GM23338 (cell line): ENCODE results near the gene TRIP4. TPM values are rescaled to one million over a fixed set of nuclear protein-coding genes. Genes with fewer than 3 reads are reported as not detected.

Source experiments
- ATAC-seq: fragments of 200-7000 bp; cut with Tn5 transposase; 3 replicates; pipeline ENCODE4 v1.9.1; 2020
- DNase-seq: peaks from one replicate; pipeline ENCODE4 v3.0.0-alpha.2; 2015; ENCODE audit warnings: low spot score
- H2AFZ ChIP-seq: fragments of 200-600 bp; sonication (generic); 2 replicates; pipeline ENCODE4 v1.8.0; 2016; ENCODE audit warnings: antibody characterized with exemption, mild to moderate bottlenecking, moderate library complexity
- H3F3A ChIP-seq: fragments of 200-600 bp; sonication (generic); replicated peaks from 2 replicates; pipeline ENCODE4 v1.8.0; 2017; ENCODE audit warnings: antibody characterized with exemption, mixed run types, low read depth
- H3K27ac ChIP-seq: fragments of 200-600 bp; sonication (generic); 2 replicates; pipeline ENCODE4 v1.6.1; 2016; ENCODE audit warnings: low read depth
- H3K27me3 ChIP-seq: fragments of 200-600 bp; sonication (generic); 2 replicates; pipeline ENCODE4 v1.8.0; 2016; ENCODE audit warnings: mild to moderate bottlenecking, mixed run types, moderate library complexity; ENCODE audit not compliant: insufficient read depth
- H3K36me3 ChIP-seq: fragments of 200-600 bp; sonication (generic); 2 replicates; pipeline ENCODE4 v1.8.0; 2016; ENCODE audit warnings: mild to moderate bottlenecking; ENCODE audit not compliant: insufficient read depth
- H3K4me1 ChIP-seq: fragments of 200-600 bp; sonication (generic); 2 replicates; pipeline ENCODE4 v1.8.0; 2016; ENCODE audit warnings: mild to moderate bottlenecking, moderate library complexity; ENCODE audit not compliant: insufficient read depth
- H3K4me2 ChIP-seq: fragments of 200-600 bp; sonication (generic); 2 replicates; pipeline ENCODE4 v1.7.1; 2017; ENCODE audit warnings: mixed run types
- H3K4me3 ChIP-seq: fragments of 200-600 bp; sonication (generic); 2 replicates; pipeline ENCODE4 v1.6.1; 2016; ENCODE audit warnings: mixed run types
- H3K79me2 ChIP-seq: fragments of 200-600 bp; sonication (generic); replicated peaks from 2 replicates; pipeline ENCODE4 v1.8.0; 2017; ENCODE audit warnings: mild to moderate bottlenecking; ENCODE audit not compliant: insufficient read depth
- H3K9me2 ChIP-seq: fragments of 200-600 bp; sonication (generic); 2 replicates; pipeline ENCODE4 v1.8.0; 2017; ENCODE audit not compliant: insufficient read depth
- H4K20me1 ChIP-seq: fragments of 200-600 bp; sonication (generic); replicated peaks from 2 replicates; pipeline ENCODE4 v1.8.0; 2017; ENCODE audit warnings: mild to moderate bottlenecking; ENCODE audit not compliant: insufficient read depth
- H3K27ac Mint-ChIP-seq: 2 replicates; pipeline ENCODE4 v1.8.0; 2020; ENCODE audit warnings: inconsistent platforms, mild to moderate bottlenecking, moderate library complexity, mixed read lengths
- H3K27me3 Mint-ChIP-seq: 3 replicates; pipeline ENCODE4 v1.8.0; 2022; ENCODE audit warnings: low read depth, mild to moderate bottlenecking, moderate library complexity, mixed read lengths, inconsistent platforms; ENCODE audit not compliant: insufficient read depth, poor library complexity
- H3K36me3 Mint-ChIP-seq: 3 replicates; pipeline ENCODE4 v1.8.0; 2021; ENCODE audit warnings: low read depth, mild to moderate bottlenecking, inconsistent platforms, moderate library complexity, mixed read lengths
- H3K4me1 Mint-ChIP-seq: 3 replicates; pipeline ENCODE4 v1.8.0; 2020; ENCODE audit warnings: mild to moderate bottlenecking, inconsistent platforms, mixed read lengths
- H3K4me3 Mint-ChIP-seq: 3 replicates; pipeline ENCODE4 v1.8.0; 2021; ENCODE audit warnings: moderate library complexity, mild to moderate bottlenecking, inconsistent platforms, mixed read lengths
- H3K9me3 Mint-ChIP-seq: 3 replicates; pipeline ENCODE4 v1.8.0; 2020; ENCODE audit warnings: moderate library complexity, mild to moderate bottlenecking, inconsistent platforms, mixed read lengths
- CTCF ChIP-seq, 2 experiments: fragments of 200-600 bp in 1 of 2; sonication (generic) in 1 of 2; conservative IDR thresholded peaks; 2 replicates each; pipeline versions ENCODE4 v1.5.1 to v1.6.1; 2016 to 2017; ENCODE audit warnings: antibody characterized with exemption in 2 of 2, low read depth in 2 of 2, mild to moderate bottlenecking in 2 of 2, moderate library complexity in 1 of 2
- ETS1 ChIP-seq: IDR thresholded peaks from 2 replicates; pipeline ENCODE4 v1.6.1; 2016; ENCODE audit warnings: antibody characterized with exemption
- EZH2phosphoT487 ChIP-seq: fragments of 200-600 bp; sonication (generic); IDR thresholded peaks from one replicate; pipeline ENCODE4 v1.8.1; 2018; ENCODE audit warnings: antibody characterized with exemption; ENCODE audit not compliant: unreplicated experiment
- JUNB ChIP-seq: IDR thresholded peaks from one replicate; pipeline ENCODE4 v1.6.1; 2016; ENCODE audit warnings: antibody characterized with exemption; ENCODE audit not compliant: unreplicated experiment
- NANOG ChIP-seq: IDR thresholded peaks from 2 replicates; pipeline ENCODE4 v1.6.1; 2016; ENCODE audit warnings: antibody characterized with exemption, borderline replicate concordance
- POLR2AphosphoS5 ChIP-seq: IDR thresholded peaks from 2 replicates; pipeline ENCODE4 v1.6.1; 2016; ENCODE audit warnings: antibody characterized with exemption, low read depth
- ZNF462 ChIP-seq: fragments of 250-450 bp; sonication (Bioruptor Pico); IDR thresholded peaks from 2 replicates; pipeline ENCODE4 v1.5.0; 2020; ENCODE audit warnings: mild to moderate bottlenecking, moderate library complexity
- polyA plus RNA-seq: library from polyadenylated mRNA; unstranded; fragments of >200 nt; fragmentation: Nextera tagmentation; extraction: Ambion mirVana; gene quantifications from 2 replicates; pipeline ENCODE4 v1.2.1, GENCODE V29; 2016
- total RNA-seq: library from RNA; depleted of rRNA; stranded (reverse); fragments of >200 nt; shearing (Covaris generic); gene quantifications from 2 replicates; pipeline ENCODE4 v1.2.3, GENCODE V29; 2014

The TRIP4 gene
- total and polyA plus RNA-seq, 2 experiments from 2014 or later, result 10.3 to 16.0 TPM

- TF ChIP-seq ZNF462 (no peak), POLR2AphosphoS5 (no peak), JUNB (no peak), ETS1 (no peak), EZH2phosphoT487 (no peak)
These were observed 3.9 kb upstream of the TRIP4 start (continued) for GRCh38 chr15:64383760-64384159.

- Histone ChIP-seq H3K4me3 (no peak overlapping the region), H3K4me1 (no peaks in the 10 kb centered on the region), H3K79me2 (peaks cover 17% of the 10 kb centered on the region), H3K36me3 (no peaks in the 10 kb centered on the region), H3K9me2 (no peaks in the 10 kb centered on the region), H3K4me2 (no peak overlapping the region), H3F3A (peaks cover 7% of the 10 kb centered on the region; the same call in 1 of the 2 replicates), H3K27ac (no peak overlapping the region), H2AFZ (no peak overlapping the region), H3K27me3 (peaks cover 40% of the 10 kb centered on the region), H4K20me1 (no peaks in the 10 kb centered on the region)
- Mint-ChIP-seq H3K4me3 (no peak overlapping the region), H3K27me3 (peaks cover 4% of the 10 kb centered on the region), H3K4me1 (peaks cover 9% of the 10 kb centered on the region), H3K27ac (no peak overlapping the region), H3K36me3 (no peaks in the 10 kb centered on the region), H3K9me3 (no peaks in the 10 kb centered on the region; the same call in 2 of the 3 replicates)
- no peak for ATAC-seq
- DNase-seq, result no peak
- TF ChIP-seq EZH2phosphoT487 (no peak), CTCF (conservative IDR thresholded peaks at IDR 0.05; ENCODE audit: low read depth in 2 of 2) (no peak), NANOG (no peak), ZNF462 (no peak)
These were observed 1.3 kb upstream of the TRIP4 start for GRCh38 chr15:64386291-64386690.
